H9 (cell line): ENCODE data around the gene SCN10A. TPM values are rescaled to one million over a fixed set of nuclear protein-coding genes. Genes with fewer than 3 reads are reported as not detected.

Source experiments
- DNase-seq: peaks from one replicate; pipeline ENCODE4 v3.0.0-alpha.2; 2017
- H2AFZ ChIP-seq: one replicate; pipeline ENCODE4 v1.6.1; 2013; ENCODE audit warnings: mild to moderate bottlenecking, low read length, control low read depth, moderate library complexity
- H2AK5ac ChIP-seq: 2 replicates; pipeline ENCODE4 v1.6.1; 2013; ENCODE audit warnings: low read length, control low read depth, mixed read lengths; ENCODE audit not compliant: insufficient read length
- H2BK120ac ChIP-seq: one replicate; pipeline ENCODE4 v1.6.1; 2013; ENCODE audit warnings: low read depth, mild to moderate bottlenecking, low read length, control low read depth, inconsistent platforms; ENCODE audit not compliant: poor library complexity, severe bottlenecking
- H2BK12ac ChIP-seq: 2 replicates; pipeline ENCODE4 v1.6.1; 2013; ENCODE audit warnings: low read length, control low read depth, mixed read lengths, low read depth; ENCODE audit not compliant: insufficient read length
- H2BK15ac ChIP-seq: 2 replicates; pipeline ENCODE4 v1.6.1; 2013; ENCODE audit warnings: low read depth, low read length, control low read depth
- H2BK20ac ChIP-seq: one replicate; pipeline ENCODE4 v1.6.1; 2013; ENCODE audit warnings: low read depth, mild to moderate bottlenecking, low read length, control low read depth, inconsistent platforms; ENCODE audit not compliant: poor library complexity, severe bottlenecking
- H2BK5ac ChIP-seq: 2 replicates; pipeline ENCODE4 v1.6.1; 2013; ENCODE audit warnings: low read length, control low read depth, mixed read lengths; ENCODE audit not compliant: insufficient read length
- H3K14ac ChIP-seq: 2 replicates; pipeline ENCODE4 v1.6.1; 2013; ENCODE audit warnings: low read length, control low read depth; ENCODE audit not compliant: insufficient read depth
- H3K18ac ChIP-seq: 2 replicates; pipeline ENCODE4 v1.6.1; 2013; ENCODE audit warnings: low read depth, mild to moderate bottlenecking, mixed read lengths, low read length, control low read depth; ENCODE audit not compliant: insufficient read length
- H3K23ac ChIP-seq: 2 replicates; pipeline ENCODE4 v1.6.1; 2013; ENCODE audit warnings: low read length, control low read depth, mixed read lengths, low read depth; ENCODE audit not compliant: insufficient read length
- H3K23me2 ChIP-seq: 2 replicates; pipeline ENCODE4 v1.6.1; 2013; ENCODE audit warnings: low read depth, mild to moderate bottlenecking, mixed read lengths, low read length, control low read depth; ENCODE audit not compliant: insufficient read length, poor library complexity, severe bottlenecking
- H3K27ac ChIP-seq: 2 replicates; pipeline ENCODE4 v1.5.1; 2013; ENCODE audit warnings: low read length, control low read depth, mixed read lengths, low read depth; ENCODE audit not compliant: insufficient read length
- H3K27me3 ChIP-seq: 2 replicates; pipeline ENCODE4 v1.6.1; 2013; ENCODE audit warnings: low read length, control low read depth, inconsistent platforms; ENCODE audit not compliant: insufficient read depth
- H3K4ac ChIP-seq: 2 replicates; pipeline ENCODE4 v1.6.1; 2013; ENCODE audit warnings: low read depth, mild to moderate bottlenecking, control low read depth, inconsistent platforms, low read length, moderate library complexity
- H3K4me1 ChIP-seq: 2 replicates; pipeline ENCODE4 v1.6.1; 2013; ENCODE audit warnings: low read length, control low read depth, inconsistent platforms; ENCODE audit not compliant: insufficient read depth
- H3K4me2 ChIP-seq: 2 replicates; pipeline ENCODE4 v1.6.1; 2013; ENCODE audit warnings: low read length, control low read depth, mixed read lengths; ENCODE audit not compliant: insufficient read length, insufficient read depth
- H3K56ac ChIP-seq: 2 replicates; pipeline ENCODE4 v1.6.1; 2013; ENCODE audit warnings: low read depth, mild to moderate bottlenecking, mixed read lengths, low read length, control low read depth; ENCODE audit not compliant: insufficient read length
- H3K79me1 ChIP-seq: 2 replicates; pipeline ENCODE4 v1.6.1; 2013; ENCODE audit warnings: low read depth, mild to moderate bottlenecking, moderate library complexity, low read length, control low read depth, inconsistent platforms; ENCODE audit not compliant: insufficient read depth, poor library complexity, severe bottlenecking
- H3K79me2 ChIP-seq: 2 replicates; pipeline ENCODE4 v1.6.1; 2013; ENCODE audit warnings: low read length, control low read depth, inconsistent platforms; ENCODE audit not compliant: insufficient read depth
- H3K9ac ChIP-seq: 2 replicates; pipeline ENCODE4 v1.6.1; 2013; ENCODE audit warnings: low read length, control low read depth, mixed read lengths; ENCODE audit not compliant: insufficient read length; ENCODE audit errors: extremely low read depth
- H3K9me3 ChIP-seq: one replicate; pipeline ENCODE4 v1.6.1; 2013; ENCODE audit warnings: low read depth, low read length, inconsistent platforms; ENCODE audit not compliant: control insufficient read depth
- H3T11ph ChIP-seq: one replicate; pipeline ENCODE4 v1.6.1; 2013; ENCODE audit warnings: mild to moderate bottlenecking, low read length, control low read depth, inconsistent platforms
- H4K20me1 ChIP-seq: one replicate; pipeline ENCODE4 v1.6.1; 2013; ENCODE audit not compliant: control insufficient read depth, insufficient read length, insufficient read depth
- H4K5ac ChIP-seq: 2 replicates; pipeline ENCODE4 v1.6.1; 2013; ENCODE audit warnings: low read depth, mild to moderate bottlenecking, mixed read lengths, low read length, control low read depth; ENCODE audit not compliant: insufficient read length
- H4K8ac ChIP-seq: replicated peaks from 2 replicates; pipeline ENCODE4 v1.6.1; 2013; ENCODE audit warnings: low read length, control low read depth, mixed read lengths, low read depth; ENCODE audit not compliant: insufficient read length
- H4K91ac ChIP-seq: 2 replicates; pipeline ENCODE4 v1.6.1; 2013; ENCODE audit warnings: low read depth, mild to moderate bottlenecking, moderate library complexity, mixed read lengths, low read length, control low read depth; ENCODE audit not compliant: insufficient read length
- H3K27ac Mint-ChIP-seq, 3 experiments: 2 replicates in 2 of 3; 3 replicates in 1 of 3; pipeline ENCODE4 v1.8.0; 2020 to 2021; ENCODE audit warnings: mixed read lengths in 3 of 3, mild to moderate bottlenecking in 1 of 3, moderate library complexity in 1 of 3
- H3K27me3 Mint-ChIP-seq: 2 replicates; pipeline ENCODE4 v1.8.0; 2021; ENCODE audit warnings: low read depth, mild to moderate bottlenecking, moderate library complexity, mixed read lengths
- H3K36me3 Mint-ChIP-seq, 3 experiments: 2 replicates in 2 of 3; 3 replicates in 1 of 3; pipeline ENCODE4 v1.8.0; 2020 to 2021; ENCODE audit warnings: low read depth in 3 of 3, mixed read lengths in 3 of 3; ENCODE audit not compliant: insufficient read depth in 1 of 3
- H3K4me1 Mint-ChIP-seq, 2 experiments: 2 replicates each; pipeline ENCODE4 v1.8.0; 2020; ENCODE audit warnings: mixed read lengths in 2 of 2
- H3K4me3 Mint-ChIP-seq, 2 experiments: 2 replicates in 1 of 2; 3 replicates in 1 of 2; pipeline ENCODE4 v1.8.0; 2020 to 2021; ENCODE audit warnings: mild to moderate bottlenecking in 2 of 2, mixed read lengths in 2 of 2, moderate library complexity in 1 of 2
- H3K9me3 Mint-ChIP-seq, 2 experiments: 2 replicates in 1 of 2; 3 replicates in 1 of 2; pipeline ENCODE4 v1.8.0; 2020; ENCODE audit warnings: mild to moderate bottlenecking in 2 of 2, mixed read lengths in 2 of 2, moderate library complexity in 1 of 2
- CTCF ChIP-seq: fragments of 200-600 bp; sonication (generic); conservative IDR thresholded peaks from 3 replicates; pipeline ENCODE4 v1.8.0; 2021; ENCODE audit warnings: antibody characterized with exemption, mild to moderate bottlenecking
- WGBS: extraction: QIAGEN DNeasy Blood & Tissue Kit; methylation state at CpG from one replicate; pipeline ENCODE4 v1.1.7; 2013; ENCODE audit warnings: missing lambda C conversion rate, low lambda C conversion rate, mixed read lengths; ENCODE audit not compliant: insufficient read length; ENCODE audit errors: extremely low coverage; 5-methylcytosine and 5-hydroxymethylcytosine counted together
- total RNA-seq: library from RNA; stranded (reverse); gene quantifications from 2 replicates; pipeline ENCODE4 v1.2.1, GENCODE V29; 2021

SCN10A gene
- total RNA-seq, 1 experiment from 2014 or later = not detected

- Mint-ChIP-seq H3K27ac (no peak overlapping the region; a peak in 1 of 7 replicates), H3K4me1 (peaks cover 5 to 10% of the 10 kb centered on the region in 2 experiments), H3K4me3 (no peak overlapping the region), H3K36me3 (no peaks in the 10 kb centered on the region), H3K27me3 (peaks cover 7% of the 10 kb centered on the region), H3K9me3 (no peaks in the 10 kb centered on the region)
- Histone ChIP-seq H3K14ac (no peak overlapping the region), H4K91ac (no peak overlapping the region), H3K4me2 (no peak overlapping the region), H3K27ac (no peak overlapping the region), H2BK5ac (no peak overlapping the region), H3K4me1 (no peaks in the 10 kb centered on the region), H3K27me3 (no peaks in the 10 kb centered on the region), H3K4ac (no peak overlapping the region), H3K79me2 (no peaks in the 10 kb centered on the region), H2BK20ac (no peak overlapping the region), H3K79me1 (no peaks in the 10 kb centered on the region), H2BK15ac (no peak overlapping the region), H3K23me2 (no peaks in the 10 kb centered on the region), H3K9ac (no peak overlapping the region), H2AFZ (no peak overlapping the region), H4K5ac (no peak overlapping the region), H3K56ac (no peak overlapping the region), H2BK120ac (no peak overlapping the region), H2BK12ac (no peak overlapping the region), H3K23ac (no peak overlapping the region), H2AK5ac (no peak overlapping the region), H3K9me3 (no peaks in the 10 kb centered on the region), H4K20me1 (no peaks in the 10 kb centered on the region), H3T11ph (no peak overlapping the region), H4K8ac (no peak overlapping the region), H3K18ac (no peak overlapping the region)
- DNase-seq = no peak
- no peak for TF ChIP-seq CTCF
- no CpG with 5 or more reads among the region's 7 CpGs for WGBS
Measured at GRCh38 chr3:38743043-38743442, 73.0 kb downstream of the SCN10A start.
